ENCODE measurements around the gene CAMK1G.
A peak's percentile ranks its signal among the peaks of the same experiment; 100 is the strongest.

CAMK1G gene

GRCh38 chr1:209627027-209627731 is 43.7 kb downstream of the CAMK1G start:
- TF ChIP-seq ESRRG (CRISPR knock-in tag; IDR thresholded peaks at IDR 0.05) (no peak), GLIS3 (CRISPR knock-in tag; IDR thresholded peaks at IDR 0.05) (no peak), SNAI2 (CRISPR knock-in tag; IDR thresholded peaks at IDR 0.05) (no peak), RARB (CRISPR knock-in tag; IDR thresholded peaks at IDR 0.05) (no peak), ZFP30 (CRISPR knock-in tag; IDR thresholded peaks at IDR 0.05) (no peak), POU6F1 (CRISPR knock-in tag; IDR thresholded peaks at IDR 0.05; ENCODE audit: borderline replicate concordance, low read depth) (no peak), PPARA (CRISPR knock-in tag; IDR thresholded peaks at IDR 0.05; ENCODE audit: borderline replicate concordance) (no peak), PATZ1 (CRISPR knock-in tag; IDR thresholded peaks at IDR 0.05; ENCODE audit: borderline replicate concordance) (no peak), TOX (CRISPR knock-in tag; IDR thresholded peaks at IDR 0.05; ENCODE audit: borderline replicate concordance) (no peak), CSRNP3 (CRISPR knock-in tag; IDR thresholded peaks at IDR 0.05) (no peak), CREB5 (CRISPR knock-in tag; IDR thresholded peaks at IDR 0.05; ENCODE audit: low read depth) (no peak)
- ATAC-seq: no peak; the same call in none of the 3 replicates

GRCh38 chr1:209627732-209628196 is 44.2 kb downstream of the CAMK1G start:
- peak; percentile 92 for ATAC-seq
- no peak for TF ChIP-seq ZNF8 (CRISPR knock-in tag; IDR thresholded peaks at IDR 0.05)
- no peak for TF ChIP-seq ISL1 (CRISPR knock-in tag; IDR thresholded peaks at IDR 0.05)
- no peak for TF ChIP-seq ZFP3 (CRISPR knock-in tag; IDR thresholded peaks at IDR 0.05)
- no peak for TF ChIP-seq BACH2 (CRISPR knock-in tag; IDR thresholded peaks at IDR 0.05; ENCODE audit: borderline replicate concordance)
- TF ChIP-seq ESRRG (CRISPR knock-in tag; IDR thresholded peaks at IDR 0.05): no peak
- TF ChIP-seq ARNTL (CRISPR knock-in tag; IDR thresholded peaks at IDR 0.05; ENCODE audit: borderline replicate concordance, low read depth): no peak
- no peak for TF ChIP-seq OSR1 (CRISPR knock-in tag; IDR thresholded peaks at IDR 0.05)
- no peak for TF ChIP-seq POU6F1 (CRISPR knock-in tag; IDR thresholded peaks at IDR 0.05; ENCODE audit: borderline replicate concordance, low read depth)
- TF ChIP-seq TOX (CRISPR knock-in tag; IDR thresholded peaks at IDR 0.05; ENCODE audit: borderline replicate concordance): no peak
- no peak for TF ChIP-seq ZC3H10 (CRISPR knock-in tag; IDR thresholded peaks at IDR 0.05)
- TF ChIP-seq RARB (CRISPR knock-in tag; IDR thresholded peaks at IDR 0.05): no peak
- TF ChIP-seq CSDC2 (CRISPR knock-in tag; IDR thresholded peaks at IDR 0.05): no peak
- no peak for TF ChIP-seq ZFP30 (CRISPR knock-in tag; IDR thresholded peaks at IDR 0.05)
- no peak for TF ChIP-seq CREB5 (CRISPR knock-in tag; IDR thresholded peaks at IDR 0.05; ENCODE audit: low read depth)
- TF ChIP-seq TCF4 (CRISPR knock-in tag; IDR thresholded peaks at IDR 0.05; ENCODE audit: borderline replicate concordance): no peak
- no peak for TF ChIP-seq ZNF70 (CRISPR knock-in tag; IDR thresholded peaks at IDR 0.05)
- no peak for TF ChIP-seq PATZ1 (CRISPR knock-in tag; IDR thresholded peaks at IDR 0.05; ENCODE audit: borderline replicate concordance)
- TF ChIP-seq CSRNP3 (CRISPR knock-in tag; IDR thresholded peaks at IDR 0.05): no peak
- TF ChIP-seq TSHZ2 (CRISPR knock-in tag; IDR thresholded peaks at IDR 0.05): no peak

Data from SK-N-SH treated with all-trans-retinoic acid at 6 μM for 48 hours (cell line).